SU-DHL-6 (cell line): ENCODE measurements around the gene DOCK3.
"Not testable (repeated sequence)": the region's sequence is repeated elsewhere in the genome, so short reads cannot be mapped to it uniquely, and the experiment has no call there.

Experiments
- EZH2phosphoT487 ChIP-seq: fragments of 200-600 bp; sonication (generic), shearing (Covaris generic); conservative IDR thresholded peaks from 2 replicates; pipeline ENCODE4 v1.6.1; 2018; ENCODE audit warnings: mild to moderate bottlenecking, antibody characterized with exemption, low read length, moderate library complexity, mixed read lengths
- TF ChIP-seq, protein P1 (sequence below): fragments of 200-600 bp; sonication (generic); IDR thresholded peaks from one replicate; pipeline ENCODE4 v1.5.1; 2017; ENCODE audit warnings: antibody characterized with exemption, mild to moderate bottlenecking, low read length, moderate library complexity; ENCODE audit not compliant: insufficient read depth, poor library complexity, severe bottlenecking

DNA sequence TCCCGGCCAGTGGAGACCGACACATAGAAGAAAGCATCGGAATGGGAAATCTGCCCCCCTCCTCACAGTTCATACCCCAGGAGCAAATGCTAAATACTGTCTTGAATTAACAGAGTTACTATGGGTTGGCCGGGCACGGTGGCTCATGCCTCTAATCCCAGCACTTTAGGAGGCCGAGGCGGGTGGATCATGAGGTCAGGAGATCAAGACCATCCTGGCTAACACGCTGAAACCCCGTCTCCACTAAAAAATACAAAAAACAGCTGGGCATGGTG, 8.9 kb upstream of the DOCK3 start:
- TF ChIP-seq, protein P1, sequence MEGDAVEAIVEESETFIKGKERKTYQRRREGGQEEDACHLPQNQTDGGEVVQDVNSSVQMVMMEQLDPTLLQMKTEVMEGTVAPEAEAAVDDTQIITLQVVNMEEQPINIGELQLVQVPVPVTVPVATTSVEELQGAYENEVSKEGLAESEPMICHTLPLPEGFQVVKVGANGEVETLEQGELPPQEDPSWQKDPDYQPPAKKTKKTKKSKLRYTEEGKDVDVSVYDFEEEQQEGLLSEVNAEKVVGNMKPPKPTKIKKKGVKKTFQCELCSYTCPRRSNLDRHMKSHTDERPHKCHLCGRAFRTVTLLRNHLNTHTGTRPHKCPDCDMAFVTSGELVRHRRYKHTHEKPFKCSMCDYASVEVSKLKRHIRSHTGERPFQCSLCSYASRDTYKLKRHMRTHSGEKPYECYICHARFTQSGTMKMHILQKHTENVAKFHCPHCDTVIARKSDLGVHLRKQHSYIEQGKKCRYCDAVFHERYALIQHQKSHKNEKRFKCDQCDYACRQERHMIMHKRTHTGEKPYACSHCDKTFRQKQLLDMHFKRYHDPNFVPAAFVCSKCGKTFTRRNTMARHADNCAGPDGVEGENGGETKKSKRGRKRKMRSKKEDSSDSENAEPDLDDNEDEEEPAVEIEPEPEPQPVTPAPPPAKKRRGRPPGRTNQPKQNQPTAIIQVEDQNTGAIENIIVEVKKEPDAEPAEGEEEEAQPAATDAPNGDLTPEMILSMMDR: not testable (repeated sequence)
- TF ChIP-seq EZH2phosphoT487: not testable (repeated sequence)
